ENCODE results near the gene EYS.
"Not testable (repeated sequence)": the region's sequence is repeated elsewhere in the genome, so short reads cannot be mapped to it uniquely, and the experiment has no call there.

The EYS gene

DNA sequence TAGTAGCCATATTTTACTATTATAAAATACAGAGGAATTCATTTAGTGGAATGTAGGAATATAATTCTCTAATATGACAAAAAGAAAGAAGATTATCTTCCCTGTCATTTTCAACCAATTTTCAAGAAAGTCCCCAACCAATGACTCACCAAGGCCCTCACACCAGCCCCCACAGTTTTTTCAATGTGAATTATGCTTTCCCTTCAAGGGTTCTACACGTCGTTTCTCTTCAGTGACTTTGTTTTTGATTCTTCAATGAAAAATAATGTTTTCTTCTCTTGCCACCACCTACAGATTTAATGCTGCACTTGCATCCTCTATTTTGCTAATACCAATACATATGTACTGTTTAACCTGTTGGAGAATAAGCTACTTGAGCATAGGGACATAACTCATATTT lies 1230.1 kb downstream of the EYS start:
- no peak for DNase-seq (ENCODE audit: low read depth)

DNA sequence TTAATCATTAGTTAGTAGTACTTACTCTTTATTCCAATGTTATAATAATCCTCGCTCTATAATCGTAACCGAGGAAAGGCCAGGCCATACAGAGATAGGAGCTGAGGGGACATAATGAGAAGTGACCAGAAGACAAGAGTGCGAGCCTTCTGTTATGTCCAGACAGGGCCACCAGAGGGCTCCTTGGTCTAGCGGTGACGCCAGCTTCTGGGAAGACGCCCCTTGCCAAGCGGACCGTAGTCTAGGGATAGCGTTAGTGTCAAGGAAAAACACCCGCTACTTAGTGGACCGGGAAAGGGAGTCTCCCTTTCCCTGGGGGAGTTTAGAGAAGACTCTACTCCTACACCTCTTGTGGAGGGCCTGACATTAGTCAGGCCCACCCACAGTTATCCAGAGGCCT lies 1237.6 kb downstream of the EYS start:
- DNase-seq (ENCODE audit: low read depth) = not testable (repeated sequence)

DNA sequence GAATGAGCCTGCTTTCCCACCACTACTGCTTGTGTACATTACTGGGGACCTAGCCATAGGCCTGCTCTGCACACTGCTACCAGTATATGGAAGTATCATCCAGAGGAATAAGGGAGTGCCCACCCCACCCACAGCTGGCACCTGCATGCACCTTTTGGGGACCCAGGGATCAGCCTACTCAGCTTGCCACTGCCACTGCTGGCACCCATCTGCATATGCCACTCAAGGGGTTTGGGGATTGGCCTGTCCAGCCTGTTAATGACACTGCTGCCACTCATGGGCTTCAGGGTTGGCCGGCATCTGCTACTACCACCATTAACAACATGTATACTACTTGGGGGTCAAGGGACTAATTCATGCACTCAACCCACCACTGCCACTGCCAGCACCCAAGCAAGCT lies 1239.4 kb downstream of the EYS start:
- no peak for DNase-seq (ENCODE audit: low read depth)

DNA sequence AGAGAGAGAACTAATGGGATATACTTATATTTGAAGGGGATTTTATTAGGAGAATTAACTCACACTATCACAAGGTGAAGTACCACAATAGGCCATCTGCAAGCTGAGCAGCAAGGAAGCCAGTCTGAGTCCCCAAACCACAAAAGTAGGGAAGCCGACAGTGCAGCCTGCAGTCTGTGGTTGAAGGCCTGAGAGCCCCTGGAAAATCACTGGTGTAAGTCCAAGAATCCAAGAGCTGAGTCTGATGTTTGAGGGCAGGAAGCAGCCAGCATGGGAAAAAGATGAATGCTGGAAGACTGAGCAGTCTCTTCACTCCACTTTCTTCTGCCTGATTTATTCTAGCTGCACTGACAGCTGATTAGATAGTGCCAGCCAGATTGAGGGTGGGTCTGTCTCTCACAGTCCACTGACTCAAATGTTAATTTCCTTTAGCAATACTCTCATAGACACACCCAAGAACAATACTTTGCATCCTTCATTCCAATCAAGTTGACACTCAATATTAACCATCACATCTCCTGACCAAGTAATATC lies 1247.5 kb downstream of the EYS start:
- DNase-seq (ENCODE audit: low read depth) = no peak

DNA sequence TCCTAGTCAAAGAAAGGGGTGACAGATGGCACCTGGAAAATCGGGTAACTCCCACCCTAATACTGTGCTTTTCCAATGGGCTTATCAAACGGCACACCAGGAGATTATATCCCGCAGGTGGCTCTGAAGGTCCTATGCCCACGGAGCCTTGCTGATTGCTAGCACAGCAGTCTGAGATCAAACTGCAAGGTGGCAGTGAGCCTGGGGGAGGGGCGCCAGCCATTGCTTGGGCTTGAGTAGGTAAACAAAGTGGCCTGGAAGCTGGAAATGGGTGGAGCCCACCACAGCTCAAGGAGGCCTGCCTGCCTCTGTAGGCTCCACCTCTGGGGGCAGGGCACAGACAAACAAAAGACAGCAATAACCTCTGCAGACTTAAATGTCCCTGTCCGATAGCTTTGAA lies 1258.9 kb downstream of the EYS start:
- not testable (repeated sequence) for DNase-seq (ENCODE audit: low read depth)

DNA sequence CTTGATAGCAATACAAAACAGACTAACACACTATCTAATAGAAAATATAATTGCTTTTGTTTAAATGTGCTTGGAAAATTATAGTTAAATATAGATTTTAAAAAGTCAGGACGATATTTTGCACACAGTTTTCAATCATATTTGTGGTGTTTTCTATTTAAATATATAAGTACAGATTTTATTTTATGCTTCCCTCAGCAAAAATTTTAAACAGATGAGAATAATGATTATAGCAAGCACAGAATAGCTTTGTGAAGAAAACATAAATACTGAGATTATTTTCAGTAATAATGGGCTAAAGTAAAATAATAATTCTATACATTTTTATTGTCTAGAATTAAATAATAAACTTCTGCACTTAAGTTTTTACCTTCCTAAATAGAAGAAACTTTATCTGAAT lies 1262.0 kb downstream of the EYS start:
- no peak for DNase-seq (ENCODE audit: low read depth)

DNA sequence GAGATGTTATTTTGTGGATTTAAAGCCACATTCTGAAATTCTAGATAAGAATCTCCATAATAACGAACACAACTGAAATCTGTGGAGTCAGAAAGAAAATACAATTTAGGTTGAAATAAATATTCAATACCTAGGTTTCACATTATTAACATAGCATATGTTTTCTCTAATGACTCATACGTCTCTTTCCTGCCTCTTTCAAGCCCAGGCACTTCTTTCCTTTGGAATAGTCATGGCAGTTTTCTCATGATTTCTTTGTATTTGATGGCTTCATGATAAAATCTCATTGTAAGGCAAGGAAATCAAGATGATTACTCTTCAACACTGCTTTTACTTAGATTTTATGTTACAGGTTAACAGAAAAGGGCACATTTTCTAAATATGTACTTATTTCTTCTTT lies 1267.8 kb downstream of the EYS start:
- DNase-seq (ENCODE audit: low read depth) = no peak

DNA sequence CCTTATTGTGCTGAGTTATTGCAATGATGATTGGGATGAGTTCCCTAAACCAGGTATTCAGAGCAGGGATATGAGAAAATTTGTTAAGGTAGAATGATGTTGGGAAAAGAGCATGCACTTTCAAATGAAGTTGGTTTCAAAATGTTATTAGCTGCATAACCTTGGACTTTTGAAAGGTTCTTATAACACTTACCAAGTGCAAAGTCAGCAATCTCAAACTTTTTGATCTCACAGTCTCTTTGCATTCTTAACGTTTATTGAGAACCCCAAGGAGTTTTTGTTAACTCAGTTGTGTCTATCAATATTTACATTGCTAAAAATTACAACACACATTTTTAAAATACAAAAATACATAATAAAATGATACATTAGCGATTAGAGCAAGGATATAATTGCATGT lies 1269.0 kb downstream of the EYS start:
- no peak for DNase-seq (ENCODE audit: low read depth)

DNA sequence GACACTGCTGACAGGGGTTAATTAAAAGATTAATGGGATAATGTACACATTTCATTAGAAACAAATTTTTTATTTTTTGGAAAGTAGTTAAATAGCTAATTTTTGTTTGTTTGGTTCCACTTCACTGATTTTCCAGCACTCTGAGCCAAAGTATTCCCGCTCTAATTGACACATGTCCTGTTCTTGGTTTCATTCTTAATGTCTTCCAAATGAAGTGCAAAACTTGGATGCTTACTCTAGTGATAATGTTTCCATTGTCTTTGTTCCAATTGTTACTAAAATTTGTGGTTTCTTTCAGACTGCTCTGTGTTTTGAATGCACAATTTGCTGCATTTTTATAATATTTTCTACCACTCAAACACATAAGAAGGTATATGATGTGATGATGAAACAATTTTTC lies 1277.1 kb downstream of the EYS start:
- DNase-seq (ENCODE audit: low read depth) = no peak

DNA sequence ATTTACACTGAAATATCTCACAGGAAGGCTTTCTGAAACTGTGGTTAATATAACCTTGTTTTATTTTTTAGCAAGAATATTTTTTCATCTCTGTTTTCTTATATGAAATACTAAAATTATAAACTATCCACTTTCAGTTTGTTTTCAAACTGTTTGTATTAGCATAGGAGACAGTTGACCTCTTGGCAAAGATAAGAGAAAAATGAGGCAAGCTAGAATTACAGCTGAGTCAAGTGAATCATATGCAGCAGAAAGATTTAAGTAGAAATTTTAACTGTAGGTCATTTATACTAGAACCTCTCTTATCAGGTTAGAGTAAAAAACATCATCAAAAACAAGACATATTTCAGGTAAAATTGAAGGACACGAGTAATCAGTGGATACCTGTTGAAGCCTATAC lies 1278.8 kb downstream of the EYS start:
- no peak for DNase-seq (ENCODE audit: low read depth)

DNA sequence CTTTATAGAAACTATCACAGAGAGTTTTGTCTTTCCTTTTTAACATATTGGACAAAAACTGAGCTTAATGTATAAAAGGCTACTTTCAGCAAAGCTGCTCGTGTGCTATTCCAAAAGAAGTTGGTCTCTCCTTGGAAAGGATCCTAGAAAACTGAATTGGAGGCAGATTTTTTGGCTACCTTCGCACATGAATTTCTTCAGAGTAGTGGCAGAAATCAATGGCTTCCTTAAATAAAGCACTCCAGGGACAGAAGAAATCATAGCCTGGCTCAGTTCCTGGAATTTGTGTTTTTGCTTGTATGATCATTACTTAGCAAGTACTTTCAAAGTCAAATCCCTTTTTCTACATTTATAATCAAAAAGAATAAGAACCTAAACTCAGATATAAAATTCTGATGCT lies 1291.1 kb downstream of the EYS start:
- no peak for DNase-seq (ENCODE audit: low read depth)

DNA sequence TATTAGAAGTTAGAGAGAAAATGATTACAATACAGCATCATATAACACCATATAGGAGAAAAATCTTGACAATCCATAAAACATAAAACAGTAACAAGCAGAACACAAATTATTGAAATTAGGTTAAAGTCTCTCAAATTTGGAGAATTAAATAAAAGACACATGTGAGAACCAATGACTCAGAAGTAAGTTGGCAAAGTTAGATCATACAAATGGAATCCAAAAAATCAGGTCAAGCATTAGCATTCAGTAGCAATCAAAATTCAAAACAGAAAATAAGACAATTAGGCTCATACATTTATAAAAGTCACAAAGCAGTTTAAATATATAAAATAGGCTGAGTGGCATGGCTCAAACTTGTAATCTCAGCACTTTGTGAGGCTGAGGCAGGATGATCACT lies 1295.8 kb downstream of the EYS start:
- no peak for DNase-seq (ENCODE audit: low read depth)

DNA sequence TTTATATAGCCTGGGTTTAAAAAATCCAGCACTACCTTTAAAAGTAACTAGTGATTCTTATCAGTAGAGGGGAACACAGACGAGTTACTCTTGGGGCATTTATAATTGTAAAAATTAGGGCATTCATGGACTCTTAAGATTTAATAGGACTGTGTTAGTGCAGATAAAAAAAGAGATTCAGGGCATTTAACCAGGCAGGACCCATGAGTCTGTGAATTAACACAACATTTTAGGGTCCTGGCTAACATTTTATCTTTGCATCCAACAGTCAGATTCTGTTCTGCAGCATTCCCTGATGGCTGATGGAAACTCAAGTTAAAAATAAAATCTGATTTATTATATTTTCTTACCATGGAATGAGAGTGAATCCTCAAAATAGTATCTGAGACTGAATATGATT lies 1297.1 kb downstream of the EYS start:
- no peak for DNase-seq (ENCODE audit: low read depth)

DNA sequence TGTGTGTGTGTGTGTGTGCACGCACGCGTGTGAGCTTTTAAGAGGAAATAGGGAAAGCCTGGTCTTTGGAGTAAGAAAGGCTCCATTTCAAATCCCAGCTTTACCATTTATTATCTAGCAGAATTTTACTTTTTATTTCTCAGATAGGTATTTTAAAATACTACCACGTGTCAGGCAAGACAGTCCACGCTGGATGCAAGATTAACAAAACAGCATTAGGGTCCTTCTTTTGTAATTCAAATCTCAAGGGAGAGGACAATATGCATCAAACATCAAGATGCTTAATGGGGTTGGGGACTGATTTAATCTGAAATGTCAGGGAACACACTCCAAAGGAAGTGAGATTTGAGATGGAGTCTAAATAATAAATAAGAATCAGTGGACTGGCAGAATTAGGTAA lies 1302.6 kb downstream of the EYS start:
- DNase-seq (ENCODE audit: low read depth) = no peak

DNA sequence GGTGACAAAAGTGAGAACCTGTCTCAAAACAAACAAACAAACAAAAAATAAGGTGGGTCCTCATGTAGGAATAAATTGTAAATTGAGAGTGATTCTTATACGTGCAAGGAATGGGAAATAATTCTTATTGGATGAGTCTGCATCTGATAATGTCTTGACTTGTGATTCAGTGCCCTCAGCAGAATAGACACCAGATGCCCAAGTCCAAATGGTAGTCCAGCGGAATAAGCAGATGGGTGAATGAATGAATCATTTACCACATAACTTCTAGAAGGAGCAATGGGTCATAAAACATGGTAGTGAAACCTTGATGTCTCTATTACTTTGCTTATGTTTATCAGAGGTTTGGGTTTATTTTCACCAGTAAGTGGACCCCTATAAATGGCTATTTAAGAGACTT lies 1323.7 kb downstream of the EYS start:
- no peak for DNase-seq (ENCODE audit: low read depth)

DNA sequence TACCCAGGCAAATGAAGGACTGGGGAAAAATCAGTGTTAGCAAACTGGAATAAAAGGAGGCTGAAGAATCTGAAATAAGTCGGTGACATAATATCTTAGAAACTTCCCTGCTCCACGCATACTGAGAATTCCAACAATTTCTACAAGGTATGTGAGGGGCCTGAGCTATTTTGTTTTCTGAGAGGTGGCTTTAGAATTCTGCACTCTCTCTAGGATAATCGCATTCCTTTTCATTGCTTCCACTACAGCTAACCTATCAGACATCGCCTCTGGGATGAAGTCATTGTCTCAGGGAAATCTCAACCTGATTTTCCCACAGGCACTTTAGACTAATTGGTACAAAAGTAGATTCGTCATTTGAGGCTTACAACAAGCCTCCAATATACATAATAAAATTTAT lies 1330.6 kb downstream of the EYS start:
- no peak for DNase-seq (ENCODE audit: low read depth)

DNA sequence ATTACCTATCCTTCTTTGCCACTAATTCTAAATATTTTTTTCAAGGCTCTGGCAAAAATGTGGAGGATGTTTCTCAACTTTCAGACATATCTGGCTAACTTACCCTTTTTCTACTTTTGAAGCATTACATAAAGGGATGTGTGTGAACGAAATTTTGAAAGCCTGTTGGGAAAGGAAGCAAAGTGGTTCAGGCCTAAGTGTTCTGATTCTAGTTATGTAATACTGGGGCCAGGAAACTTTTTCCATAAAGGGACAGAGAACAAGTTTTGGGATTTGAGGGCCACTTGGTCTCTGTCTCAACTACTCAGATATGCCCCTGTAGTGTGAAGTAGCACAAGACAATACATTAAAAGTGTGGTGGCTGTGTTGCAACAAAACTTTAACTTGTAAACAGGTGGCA lies 1349.6 kb downstream of the EYS start:
- DNase-seq (ENCODE audit: low read depth) = no peak

DNA sequence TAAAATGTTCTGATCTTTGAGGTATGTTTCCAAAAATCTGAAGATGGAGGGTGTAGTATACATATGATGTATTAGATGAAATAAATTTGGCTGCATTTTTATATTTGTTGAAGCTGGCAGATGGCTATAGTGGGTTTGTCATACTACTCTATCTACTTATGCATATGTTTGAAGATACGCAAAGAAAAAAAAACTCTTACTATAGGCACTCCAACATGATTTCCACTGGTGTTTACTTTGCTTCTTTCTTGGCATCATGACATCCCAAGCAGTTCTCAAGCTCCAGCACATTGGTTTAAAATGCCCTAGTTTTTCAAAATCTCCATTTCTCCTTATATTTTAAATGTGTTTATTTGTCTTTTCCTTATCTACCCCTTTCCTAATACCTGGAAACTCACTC lies 1359.6 kb downstream of the EYS start:
- DNase-seq (ENCODE audit: low read depth) = no peak

DNA sequence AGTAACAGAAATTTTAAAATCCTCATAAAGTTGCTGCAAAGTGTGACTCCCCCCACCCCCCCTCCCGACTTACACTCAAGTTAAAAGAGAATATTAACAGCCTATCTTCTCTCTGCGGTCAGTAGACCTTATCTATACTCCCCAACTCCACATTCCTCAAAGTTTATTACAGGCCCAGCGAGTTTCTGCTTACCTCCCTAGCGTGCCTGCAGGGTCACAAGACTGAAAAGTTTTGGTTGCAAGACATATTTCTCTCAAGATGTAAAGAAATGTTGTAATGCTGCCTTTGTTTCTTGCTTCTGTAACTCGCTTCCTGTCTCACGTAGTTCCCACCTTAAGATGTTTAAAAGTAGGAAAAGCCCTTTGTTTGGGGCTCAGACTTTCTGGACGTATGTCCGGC lies 1371.8 kb downstream of the EYS start:
- no peak for DNase-seq (ENCODE audit: low read depth)

DNA sequence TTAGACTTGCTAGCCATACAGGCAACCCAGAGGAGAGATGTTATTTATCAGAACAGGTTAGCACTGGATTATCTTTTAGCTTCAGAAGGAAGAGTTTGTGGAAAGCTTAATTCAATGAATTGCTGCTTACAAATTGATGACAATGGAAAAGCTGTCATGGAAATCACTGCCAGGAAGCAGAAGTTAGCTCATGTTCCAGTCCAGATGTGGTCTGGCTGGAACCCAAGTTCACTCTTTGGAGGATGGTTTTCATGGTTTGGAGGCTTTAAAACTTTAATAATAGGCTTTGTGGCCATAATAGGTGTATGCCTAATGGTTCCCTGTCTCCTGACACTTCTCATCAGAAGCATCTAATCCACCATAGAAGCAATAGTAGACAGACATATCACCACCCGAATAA lies 1372.4 kb downstream of the EYS start:
- DNase-seq (ENCODE audit: low read depth) = no peak

DNA sequence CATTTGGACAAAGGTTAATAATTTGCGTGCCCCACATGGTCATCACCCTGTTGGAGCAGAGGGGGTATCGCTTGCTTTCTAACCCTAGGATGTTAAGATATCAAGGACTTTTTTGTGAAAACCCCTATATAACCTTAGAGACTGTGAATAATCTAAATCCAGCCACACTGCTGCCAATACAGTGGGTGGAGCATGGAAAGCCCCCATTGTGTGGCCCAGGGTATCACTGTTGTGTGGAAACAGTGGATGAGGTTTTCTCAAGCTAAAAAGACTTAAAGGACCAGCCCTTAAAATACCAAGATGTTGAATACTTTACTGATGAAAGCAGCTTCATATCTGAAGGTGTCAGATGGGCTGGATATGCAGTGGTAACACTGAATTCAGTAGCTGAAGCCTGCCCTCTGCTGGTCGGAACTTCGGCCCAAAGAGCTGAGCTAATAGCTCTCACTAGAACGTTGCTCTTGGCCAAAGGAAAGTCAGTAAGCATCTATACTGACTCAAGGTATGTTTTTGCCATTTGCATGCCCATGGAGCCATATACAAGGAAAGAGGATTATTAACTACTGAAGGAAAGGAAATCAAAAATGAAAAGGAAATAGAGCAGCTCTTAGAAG lies 1376.2 kb downstream of the EYS start:
- DNase-seq (ENCODE audit: low read depth) = no peak

DNA sequence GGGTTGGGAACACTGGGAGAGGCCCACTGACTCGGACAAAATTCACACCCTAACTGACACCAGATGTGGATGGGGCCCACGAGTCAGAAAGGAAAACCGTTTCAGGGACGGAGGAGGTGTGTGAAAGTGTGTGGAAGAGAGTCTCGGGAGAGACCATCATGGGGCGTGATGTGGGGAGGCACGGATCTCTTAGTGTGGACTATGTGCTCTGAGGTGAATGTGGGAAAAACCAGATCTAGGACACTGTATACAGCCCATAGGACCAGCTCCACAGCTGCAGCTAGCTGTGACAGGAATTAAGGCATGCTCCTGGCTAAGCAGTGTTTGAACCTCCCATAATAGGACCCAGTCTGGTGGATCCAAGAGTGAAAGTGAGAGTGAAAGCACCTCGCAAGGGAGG lies 1380.1 kb downstream of the EYS start:
- no peak for DNase-seq (ENCODE audit: low read depth)

DNA sequence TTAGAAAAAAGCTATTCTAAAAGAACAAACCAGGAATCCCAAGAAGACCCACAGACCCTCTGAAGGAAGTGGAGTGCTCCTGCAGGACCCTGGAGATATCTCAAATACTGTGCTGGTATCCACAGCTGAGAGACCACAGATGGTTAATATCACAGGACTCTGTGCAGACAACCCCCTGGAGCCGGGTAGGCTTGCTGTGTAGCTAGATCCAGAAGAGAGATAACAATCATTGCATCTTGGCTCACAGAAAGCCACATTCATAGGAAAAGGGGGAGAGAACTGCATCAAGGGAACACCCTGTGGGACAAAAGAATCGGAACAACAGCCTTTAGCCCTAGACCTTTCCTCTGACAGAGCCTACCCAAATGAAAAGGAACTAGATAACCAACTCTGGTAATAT lies 1381.9 kb downstream of the EYS start:
- DNase-seq (ENCODE audit: low read depth) = no peak

DNA sequence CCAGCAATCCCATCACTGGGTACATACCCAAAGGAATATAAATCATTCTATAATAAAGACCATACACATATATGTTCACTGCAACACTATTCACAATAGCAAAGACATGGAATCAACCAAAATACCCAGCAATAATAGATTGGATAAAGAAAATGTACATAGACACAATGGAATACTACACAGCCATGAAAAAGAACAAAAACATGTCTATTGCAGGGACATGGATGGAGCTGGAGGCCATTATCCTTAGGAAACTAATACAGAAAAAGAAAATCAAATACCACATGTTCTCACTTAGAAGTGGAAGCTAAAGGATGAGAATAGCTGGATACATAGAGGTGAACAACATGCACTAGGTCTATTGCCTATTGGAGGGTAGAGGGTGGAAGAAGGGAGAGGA lies 1396.8 kb downstream of the EYS start:
- DNase-seq (ENCODE audit: low read depth) = no peak
